Ishikawa (cell line): ENCODE data around the gene TES.

Experiments
- NFIC ChIP-seq: IDR thresholded peaks from 2 replicates; pipeline ENCODE4 v1.6.1; 2012
- REST ChIP-seq: IDR thresholded peaks from 2 replicates; pipeline ENCODE4 v1.6.1; 2012; ENCODE audit warnings: low read depth, mild to moderate bottlenecking
- TAF1 ChIP-seq: IDR thresholded peaks from 2 replicates; pipeline ENCODE4 v1.6.1; 2012; ENCODE audit warnings: low read depth, mild to moderate bottlenecking
- USF1 ChIP-seq: IDR thresholded peaks from 2 replicates; pipeline ENCODE4 v1.6.1; 2012
- TF ChIP-seq, protein P1 (sequence below): IDR thresholded peaks from 2 replicates; pipeline ENCODE4 v1.6.1; 2012

DNA sequence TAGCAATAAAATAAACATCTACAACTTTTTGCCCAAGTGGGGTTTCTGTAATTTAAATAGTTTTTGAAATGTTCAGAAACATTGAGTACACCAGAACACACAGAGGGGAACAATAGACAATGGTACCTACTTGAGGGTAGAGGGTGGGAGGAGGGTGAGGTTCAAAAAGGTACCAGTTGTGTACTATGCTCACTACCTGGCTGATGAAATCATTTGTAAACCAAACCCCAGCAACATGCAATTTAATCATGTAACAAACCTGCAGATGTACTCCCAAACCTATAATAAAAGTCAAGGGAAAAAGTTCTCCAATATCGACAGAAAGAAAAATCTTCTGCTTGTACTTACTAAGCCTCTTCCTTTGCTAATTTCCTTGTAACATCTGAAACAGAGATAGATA, 4.2 kb upstream of the TES start:
- TF ChIP-seq, protein P1, sequence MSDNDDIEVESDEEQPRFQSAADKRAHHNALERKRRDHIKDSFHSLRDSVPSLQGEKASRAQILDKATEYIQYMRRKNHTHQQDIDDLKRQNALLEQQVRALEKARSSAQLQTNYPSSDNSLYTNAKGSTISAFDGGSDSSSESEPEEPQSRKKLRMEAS, result no peak
- TF ChIP-seq NFIC (no peak), REST (no peak), USF1 (no peak), TAF1 (no peak)
